Middle frontal gyrus (tissue), 1 donor: ENCODE results near the gene TRIB2.
"Not testable (repeated sequence)": the region's sequence is repeated elsewhere in the genome, so short reads cannot be mapped to it uniquely, and the experiment has no call there.

Experiments used
- DNase-seq: peaks from one replicate; pipeline ENCODE4 v3.0.0-alpha.2; 2015; ENCODE audit warnings: low spot score; ENCODE audit errors: extremely low spot score

TRIB2 gene

DNA sequence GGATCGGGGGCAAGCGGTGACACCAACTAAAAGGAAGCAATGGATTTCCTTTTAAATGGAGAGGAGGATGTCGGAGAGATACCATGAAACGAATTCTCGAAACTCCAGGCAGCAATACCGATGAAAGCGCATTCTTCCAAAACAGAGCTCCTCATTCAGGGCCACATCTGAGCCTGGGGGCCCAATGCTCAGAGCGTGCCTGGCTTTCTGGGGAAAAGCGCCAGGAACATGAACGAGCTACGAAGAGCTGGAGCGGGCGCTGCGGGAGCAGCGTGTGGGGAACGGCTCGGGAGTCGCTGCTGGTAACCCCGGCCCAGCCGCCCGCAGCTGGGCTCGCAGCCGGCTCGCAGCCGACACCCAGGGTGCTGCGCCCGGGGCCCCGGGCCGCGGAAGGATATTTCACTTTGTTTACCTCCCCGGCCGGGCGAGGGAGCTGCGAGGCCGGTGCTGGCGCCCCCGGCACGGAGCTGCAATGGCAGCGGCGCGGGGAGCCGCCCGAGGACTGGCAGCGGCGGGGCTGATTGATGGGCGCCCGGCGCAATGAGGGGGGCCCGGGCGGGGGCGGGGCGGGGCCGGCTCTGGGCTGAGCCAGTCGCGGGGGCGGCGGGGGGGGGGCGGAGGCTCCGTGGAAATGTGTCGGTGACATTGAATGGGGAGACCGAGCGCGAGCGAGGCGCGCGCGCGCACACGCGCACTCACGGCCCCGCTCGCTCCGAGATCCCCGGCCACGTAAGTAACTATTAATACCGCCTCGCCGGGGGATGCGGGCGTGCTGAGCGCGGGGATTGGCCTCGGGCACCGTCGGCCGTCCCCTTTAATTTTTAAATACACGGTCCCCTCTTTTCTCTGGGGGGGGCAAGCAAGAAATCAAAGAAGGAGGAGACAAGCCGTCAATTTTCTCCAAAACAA lies at the start of gene TRIB2:
TSS of gene TRIB2 (plus strand) at position 655 of the 909 bp plus-strand sequence. CDS start 1,372 bp downstream, outside the sequence.
- peak; percentile 73 for DNase-seq

DNA sequence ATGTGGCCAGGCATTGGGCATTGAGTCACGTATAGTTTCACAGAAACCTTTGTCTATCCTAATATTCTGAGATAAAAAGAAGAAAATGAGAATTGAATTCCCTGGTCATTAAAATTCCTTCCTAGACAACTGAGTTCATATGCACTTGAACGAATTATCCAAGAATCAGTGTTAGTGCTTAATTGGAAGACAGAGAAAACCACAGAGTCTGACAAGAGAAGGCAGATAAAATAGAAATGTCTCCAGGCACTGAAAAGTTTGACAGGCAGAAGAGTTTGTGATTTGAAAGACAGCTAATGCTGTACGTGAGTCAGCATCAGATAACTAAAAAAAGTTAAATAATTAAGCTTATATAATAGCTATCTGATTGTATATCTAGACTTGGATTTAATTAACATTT lies 47.7 kb upstream of the TRIB2 start:
- DNase-seq = no peak

DNA sequence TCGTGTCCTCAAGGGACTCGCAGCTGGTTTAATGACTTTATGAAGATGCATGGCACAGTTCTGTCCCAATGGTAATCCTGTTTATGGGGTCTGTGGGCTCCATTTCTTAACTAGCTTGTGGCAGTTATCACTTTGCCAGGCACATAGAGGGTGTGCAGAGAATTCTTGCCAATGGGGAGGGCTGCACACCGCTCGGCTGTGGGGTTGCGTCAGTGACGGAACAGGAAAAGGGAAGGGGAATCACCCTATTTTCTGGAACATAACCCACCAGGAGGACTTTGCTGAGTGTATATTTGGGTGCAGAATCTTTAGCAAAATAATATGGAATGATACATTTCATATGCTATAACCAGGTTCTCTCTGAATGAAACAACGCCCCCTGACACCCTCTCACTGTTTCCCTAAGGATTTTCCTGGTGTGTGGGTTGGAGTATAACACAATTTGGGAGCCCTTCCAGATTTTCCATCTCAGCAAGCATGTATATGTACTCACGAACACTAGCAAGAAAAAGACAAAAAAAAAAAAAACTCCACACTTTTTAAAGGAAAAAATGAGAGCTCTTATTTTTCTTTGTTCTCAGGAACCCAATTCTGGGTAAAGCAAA lies 43.9 kb upstream of the TRIB2 start:
- peak; percentile 29 for DNase-seq

DNA sequence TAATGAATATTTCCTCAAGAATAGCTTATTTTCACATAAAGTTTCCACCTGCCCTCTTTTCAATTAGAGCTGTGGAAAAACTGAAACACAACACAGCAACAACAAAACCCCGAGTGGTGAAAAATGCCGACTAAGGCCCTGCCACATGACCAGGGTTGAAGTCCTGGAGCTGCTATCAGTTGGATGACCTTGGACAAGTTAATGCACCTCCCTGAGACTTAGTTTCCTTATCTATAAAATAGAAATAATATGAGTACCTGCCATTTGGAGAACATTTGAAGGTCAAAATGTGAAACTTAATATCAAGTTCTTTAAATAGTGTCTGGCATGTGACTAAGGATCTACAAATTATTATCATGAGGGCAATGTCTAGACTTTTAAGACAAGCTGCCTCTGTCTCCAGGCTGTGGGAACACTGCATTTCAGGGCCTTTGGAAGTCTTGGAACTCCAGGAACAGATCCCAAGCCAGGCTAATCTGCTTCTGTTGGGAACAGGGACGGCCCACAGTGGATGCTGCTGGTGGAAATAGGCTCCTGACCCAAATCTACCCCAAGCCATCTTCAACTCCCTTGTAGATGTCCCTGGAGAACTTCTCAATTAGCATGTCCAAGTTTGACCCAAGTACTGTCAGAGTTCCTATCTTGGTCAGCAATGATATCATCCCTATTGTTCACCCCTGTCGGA lies 42.0 kb upstream of the TRIB2 start:
- DNase-seq = no peak

DNA sequence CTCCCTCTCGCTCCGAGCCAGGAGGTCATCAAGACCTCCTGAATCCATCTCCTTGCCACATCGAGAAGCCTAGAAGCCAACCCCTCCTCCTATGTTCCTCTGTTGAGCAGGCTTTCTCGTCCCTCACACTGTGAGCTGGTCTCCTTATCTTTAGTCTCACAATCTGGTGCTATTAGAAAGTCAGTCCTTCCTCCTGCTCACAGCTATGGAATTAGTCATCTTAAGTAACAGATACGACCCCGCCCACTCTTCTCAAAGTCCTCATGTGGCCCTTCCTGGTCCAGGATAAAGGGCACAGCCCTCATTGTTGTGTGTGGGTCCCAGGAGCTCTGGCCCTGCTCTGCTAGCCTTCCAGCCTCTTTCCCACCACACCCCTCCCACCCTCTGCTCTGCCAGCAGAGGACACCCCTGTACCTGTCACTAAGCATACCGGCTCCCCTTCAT lies 41.4 kb upstream of the TRIB2 start:
- no peak for DNase-seq

DNA sequence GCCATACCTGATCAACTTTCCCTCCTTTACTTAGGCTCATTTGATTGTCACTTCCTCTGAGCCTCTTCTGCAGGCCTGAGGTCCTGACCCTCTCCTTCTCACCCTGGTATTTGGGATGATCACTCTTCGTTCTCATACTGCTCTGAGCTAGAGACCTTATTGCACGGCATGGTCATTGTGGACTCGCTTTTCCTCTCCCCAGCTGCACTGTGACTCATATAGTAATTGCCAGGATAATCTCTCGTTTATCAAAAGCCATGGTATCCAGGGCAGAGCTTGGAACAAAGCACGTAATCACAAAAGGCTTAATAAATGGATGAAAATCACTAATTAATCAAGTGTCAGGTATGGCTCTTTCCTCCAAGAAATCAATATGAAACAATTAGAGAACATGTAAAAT lies 40.9 kb upstream of the TRIB2 start:
- DNase-seq = no peak

DNA sequence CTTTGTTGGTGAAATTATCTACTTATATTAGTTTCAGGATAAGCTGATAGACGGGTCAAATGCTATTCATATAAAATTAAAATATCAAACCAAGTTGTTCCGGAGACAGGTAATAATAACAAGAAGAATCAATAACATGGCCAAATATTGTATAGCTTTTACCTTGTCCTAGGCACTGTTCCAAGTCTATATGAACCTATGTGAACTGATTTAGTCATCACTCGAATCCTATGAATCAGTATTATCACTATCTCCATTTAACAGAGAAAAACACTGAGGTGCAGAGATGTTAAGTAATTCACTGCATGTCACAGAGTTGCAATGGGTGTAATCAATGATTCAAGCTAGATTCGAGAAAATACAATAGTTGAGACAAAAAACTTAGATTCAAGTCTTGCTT lies 40.0 kb upstream of the TRIB2 start:
- DNase-seq = no peak

DNA sequence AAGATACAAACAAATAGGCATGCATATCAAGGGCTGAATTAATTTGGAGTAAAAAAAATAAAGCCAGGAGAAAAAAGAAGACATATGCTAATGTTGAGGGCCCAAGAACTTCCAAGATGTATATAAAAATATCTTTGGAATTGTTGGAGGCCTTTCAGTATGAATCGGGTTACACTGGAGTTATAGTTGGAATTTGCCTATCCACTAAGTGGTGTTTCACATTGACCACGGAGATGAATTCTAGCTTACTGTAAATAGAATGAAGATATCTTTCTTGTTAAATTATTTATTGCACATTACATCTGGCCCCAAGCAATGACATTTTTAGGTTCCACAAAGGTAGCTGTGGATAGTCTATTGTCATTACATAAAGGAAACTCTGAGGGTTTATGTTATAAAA lies 38.5 kb upstream of the TRIB2 start:
- no peak for DNase-seq

DNA sequence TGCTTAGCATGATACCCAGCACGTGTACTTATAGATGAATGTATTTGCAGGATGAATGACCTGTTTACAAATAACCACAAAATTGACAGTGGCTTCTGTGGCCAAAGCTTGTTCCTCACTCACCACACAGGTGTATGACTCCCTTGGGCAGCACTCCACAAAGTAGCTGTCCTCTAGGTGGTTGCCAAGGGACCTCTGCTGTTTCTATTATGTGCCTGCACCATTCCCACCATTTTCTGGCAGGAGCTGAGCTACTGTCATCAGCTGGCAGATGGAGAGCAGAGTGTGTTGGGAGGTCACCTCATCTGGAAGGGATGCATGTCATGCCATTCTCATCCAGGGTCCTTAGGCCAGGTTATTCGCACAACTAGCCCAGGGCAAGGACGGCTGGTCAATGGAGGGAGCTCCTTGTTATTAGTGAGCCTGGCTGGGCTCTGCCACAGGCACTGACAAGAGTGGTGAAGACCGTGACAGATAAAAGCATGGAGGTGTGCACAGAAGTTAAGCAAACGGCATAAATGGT lies 37.1 kb upstream of the TRIB2 start:
- DNase-seq = no peak

DNA sequence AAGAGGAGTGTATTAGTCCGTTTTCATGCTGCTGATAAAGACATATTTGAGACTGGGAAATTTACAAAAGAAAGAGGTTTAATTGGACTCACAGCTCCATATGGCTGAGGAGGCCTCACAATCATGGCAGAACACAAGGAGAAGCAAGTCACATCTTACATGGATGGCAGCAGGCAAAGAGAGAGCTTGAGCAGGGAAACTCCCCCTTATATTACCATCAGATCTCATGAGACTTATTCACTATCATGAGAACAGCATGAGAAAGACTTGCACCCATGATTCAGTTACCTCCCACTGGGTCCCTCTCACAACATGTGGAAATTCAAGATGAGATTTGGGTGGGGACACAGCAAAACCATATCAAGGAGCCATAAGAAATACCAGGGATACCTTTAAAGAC lies 36.6 kb upstream of the TRIB2 start:
- DNase-seq = not testable (repeated sequence)

DNA sequence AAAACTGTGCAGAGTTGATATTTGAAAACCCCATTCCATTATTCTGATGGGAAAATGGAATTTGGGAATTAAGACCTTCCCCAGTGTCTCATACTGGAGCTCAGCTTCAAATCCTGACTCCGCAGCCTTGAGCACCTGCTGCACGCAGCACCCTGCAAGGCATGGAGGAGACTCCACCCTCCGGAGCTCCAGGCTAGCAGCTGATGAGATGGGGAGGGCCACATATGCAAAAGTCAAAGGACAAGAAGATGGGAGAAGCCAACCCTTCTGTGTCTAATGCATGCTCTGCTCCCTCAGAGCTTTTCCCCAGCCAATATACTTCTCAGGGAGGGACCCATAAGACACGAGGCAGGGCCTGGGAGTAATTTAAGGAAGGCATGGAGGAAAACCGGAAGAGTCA lies 34.7 kb upstream of the TRIB2 start:
- DNase-seq = no peak

DNA sequence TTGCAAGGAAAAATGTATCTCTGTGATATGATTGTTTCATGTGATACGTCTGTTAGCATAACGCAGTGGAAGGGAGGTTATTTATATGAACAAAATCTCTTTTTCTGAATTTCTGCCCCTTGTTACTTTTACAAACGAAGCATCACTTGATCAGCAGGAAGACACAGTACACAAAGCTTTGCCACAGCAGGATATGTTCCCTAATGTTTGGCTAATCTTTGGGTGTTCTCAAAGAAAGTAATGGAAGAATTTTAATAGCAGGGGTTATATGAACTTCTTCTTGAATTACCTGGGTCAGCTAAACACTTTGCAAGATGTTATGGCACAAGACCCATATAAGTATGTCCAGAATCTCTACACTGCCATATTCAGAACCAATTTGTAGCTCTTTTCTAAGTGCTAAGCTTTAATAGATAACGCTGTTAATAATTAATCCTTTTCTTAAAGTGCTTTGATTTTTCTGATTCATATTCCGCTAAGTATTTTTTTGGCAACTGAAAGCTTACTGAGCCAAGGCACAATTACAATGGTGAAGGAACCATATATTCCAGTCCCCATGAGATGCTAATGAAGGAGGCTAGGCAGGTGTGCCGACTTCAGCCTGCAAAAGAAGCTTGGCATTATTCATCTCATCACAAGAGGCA lies 33.2 kb upstream of the TRIB2 start:
- no peak for DNase-seq

DNA sequence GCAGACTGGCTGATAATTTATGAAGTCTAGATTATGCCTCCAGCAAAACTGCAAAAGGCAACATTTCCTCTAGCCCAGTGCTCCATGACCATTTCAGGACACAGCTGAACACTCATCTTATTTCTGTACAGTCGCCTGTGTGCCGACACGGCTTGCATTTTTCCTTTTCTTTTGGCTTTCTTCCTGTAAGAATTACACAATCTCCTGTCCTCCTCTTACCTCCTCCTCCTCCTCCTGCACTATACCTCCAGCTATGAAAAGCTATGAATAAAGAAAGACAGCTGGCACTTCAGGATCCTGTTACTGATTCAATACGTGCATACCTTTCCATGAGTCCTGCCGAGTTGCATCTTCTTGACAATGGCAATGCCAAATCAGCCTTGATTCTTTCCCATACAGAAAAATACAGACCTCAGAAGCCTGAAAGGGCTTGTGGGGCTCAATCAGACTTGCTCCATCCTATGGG lies 32.2 kb upstream of the TRIB2 start:
- DNase-seq = no peak

DNA sequence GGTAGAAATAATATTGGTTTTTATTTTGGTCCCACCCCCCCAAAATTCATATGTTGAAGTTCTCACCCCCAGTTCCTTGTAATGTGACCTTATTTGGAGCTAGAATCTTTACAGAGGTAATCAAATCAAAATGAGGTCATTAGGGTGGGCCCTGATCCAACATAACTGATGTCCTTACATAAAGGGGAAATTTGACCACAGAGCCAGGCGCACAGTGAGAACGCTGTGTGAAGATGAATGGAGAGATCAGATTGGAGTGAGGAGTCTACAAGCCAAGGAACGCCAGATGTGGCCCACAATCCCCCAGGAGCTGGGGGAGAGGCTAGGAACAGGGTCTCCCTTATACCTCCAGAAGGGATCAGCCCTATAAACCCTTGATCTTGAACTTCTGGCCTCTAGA lies 31.6 kb upstream of the TRIB2 start:
- DNase-seq = no peak

DNA sequence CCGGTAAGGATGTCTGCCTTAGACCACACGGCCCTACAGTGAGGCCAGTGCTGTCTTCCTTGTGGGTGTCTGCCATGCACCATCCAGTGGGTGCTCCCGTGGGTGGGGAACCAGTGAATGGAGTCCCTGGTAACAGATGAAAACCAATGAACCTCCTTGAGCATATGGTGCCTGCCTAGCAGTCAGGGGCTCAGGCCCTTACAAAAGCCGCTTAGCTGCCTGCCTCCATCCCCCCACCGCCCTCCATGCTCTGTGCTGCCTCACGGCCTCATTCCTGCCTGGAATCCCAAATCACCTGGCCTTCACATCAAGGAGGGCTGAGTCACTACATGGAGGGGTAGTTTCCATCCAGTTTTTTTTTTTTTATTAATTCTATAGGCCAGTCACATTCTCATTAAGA lies 30.8 kb upstream of the TRIB2 start:
- no peak for DNase-seq

DNA sequence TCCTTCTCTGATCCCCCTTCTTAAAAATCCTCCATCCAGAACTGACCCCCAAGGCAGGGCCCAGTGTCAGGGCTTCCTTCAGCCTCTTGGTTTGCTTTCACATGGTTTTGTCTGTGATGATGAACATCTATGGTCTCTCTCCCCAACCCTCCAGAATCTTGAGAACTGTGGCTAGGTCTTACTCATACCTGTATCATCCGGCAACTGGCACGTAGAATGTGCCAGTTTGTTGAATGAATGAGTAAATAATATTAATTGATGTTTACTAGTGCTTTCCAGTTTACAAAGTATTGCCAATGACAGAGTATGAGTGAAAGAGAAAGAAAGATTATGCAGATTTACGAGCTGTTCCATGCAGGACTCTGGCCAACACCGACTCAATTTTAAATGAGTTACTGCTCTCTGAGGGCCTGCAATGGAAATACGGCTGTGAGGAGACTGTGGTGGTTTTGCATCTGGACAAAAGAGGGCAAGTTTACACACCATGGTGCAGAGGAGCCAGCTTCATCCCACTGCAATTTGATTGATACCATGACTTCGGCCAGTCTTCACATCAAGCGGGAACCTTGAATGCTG lies 29.9 kb upstream of the TRIB2 start:
- no peak for DNase-seq

DNA sequence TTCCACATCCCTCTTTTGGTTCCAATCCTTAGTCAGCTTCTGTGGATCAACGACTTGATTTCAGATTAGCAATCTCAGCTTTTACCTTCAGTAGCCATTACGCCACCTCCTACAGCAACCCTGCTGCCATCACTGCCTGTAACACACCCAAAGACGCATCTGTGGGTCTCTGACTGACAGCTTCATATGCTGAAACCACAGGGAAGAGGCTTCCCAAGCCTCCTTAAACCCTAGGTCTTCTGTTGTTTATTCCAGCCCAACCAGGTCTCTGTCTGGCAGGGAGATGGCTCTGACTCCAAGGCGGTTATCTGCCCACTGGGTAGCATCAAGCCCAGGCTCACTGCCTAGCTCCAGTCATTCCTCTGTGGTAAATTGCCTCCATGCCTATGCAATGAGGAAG lies 28.6 kb upstream of the TRIB2 start:
- no peak for DNase-seq

DNA sequence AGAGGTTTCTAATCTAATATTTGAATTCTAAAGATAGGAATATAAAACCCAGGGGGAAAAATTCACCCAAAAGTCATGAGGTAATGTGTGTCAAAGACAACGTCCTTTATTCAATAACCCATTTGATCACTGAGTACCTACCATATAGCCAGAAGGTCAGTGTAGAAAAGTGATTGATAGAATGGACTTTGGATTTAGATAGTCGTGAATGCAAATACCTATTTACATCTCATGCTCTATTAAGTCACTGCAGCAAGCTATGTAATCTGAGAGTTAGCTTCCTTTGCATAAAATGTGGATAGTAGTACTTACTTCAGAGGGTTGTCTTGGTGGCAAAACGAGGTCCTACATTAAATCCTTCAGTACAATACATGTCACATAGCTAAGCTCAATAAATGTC lies 27.8 kb upstream of the TRIB2 start:
- DNase-seq = no peak

DNA sequence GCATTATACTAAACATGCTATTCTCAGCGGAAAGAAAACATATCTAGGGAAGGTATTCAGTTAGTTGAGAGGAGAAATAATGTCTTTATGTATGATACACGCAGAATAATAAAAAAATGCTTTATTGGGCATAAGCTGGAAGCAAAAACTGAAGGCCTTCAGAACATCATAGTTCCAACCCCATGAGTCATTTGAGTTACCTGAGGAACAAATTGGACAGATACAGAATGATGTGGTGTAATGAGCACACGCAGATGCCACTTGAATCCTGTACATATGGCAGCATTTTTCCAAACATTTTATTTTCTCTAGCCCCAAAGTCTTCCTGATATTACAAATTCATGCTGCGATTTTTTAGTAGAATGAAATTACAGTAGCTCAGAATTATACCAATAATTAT lies 23.2 kb upstream of the TRIB2 start:
- no peak for DNase-seq

DNA sequence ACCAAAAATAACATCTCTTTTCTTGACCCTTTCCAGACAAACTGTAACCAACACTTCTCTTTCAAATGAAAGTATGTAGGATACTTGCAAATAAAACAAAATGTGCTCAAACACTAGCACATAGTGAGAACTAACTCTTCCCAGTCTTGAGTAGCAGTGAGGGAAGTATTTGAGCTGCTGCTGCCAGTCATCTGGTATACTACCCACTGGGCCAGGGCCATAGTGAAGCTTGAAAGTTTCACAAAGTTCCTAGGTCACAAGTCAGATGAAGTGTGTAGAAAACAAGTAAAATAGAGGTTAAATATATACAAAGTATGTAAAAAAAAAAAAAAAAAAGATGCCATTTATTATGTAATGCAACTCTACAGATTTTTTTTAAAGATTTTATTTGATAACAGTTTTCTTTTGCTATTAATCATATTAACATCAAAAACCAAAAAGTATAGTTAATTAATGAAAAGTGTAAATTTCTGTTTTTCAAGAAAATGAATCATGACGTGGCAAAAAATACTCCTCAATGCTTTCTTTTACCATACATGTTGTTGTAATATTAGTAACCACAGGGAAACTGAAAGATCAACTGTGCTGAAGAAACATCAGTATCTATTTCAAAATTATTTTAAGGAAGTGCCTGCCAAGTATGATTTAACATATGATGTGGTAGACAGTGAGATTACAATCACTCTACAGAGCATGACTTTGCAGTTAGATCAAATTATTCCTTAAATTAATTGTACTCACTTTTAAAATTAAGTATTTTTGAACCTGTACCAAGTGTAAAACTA lies 21.6 kb upstream of the TRIB2 start:
- no peak for DNase-seq
